Placental pericyte (primary cell): Measurements from ENCODE around the gene BNC1. TPM values are rescaled to one million over a fixed set of nuclear protein-coding genes. Genes with fewer than 3 reads are reported as not detected.

Experiments
- total RNA-seq: library from RNA; depleted of rRNA; stranded (reverse); fragments of >200 nt; gene quantifications from 2 replicates; pipeline ENCODE4 v1.2.3, GENCODE V29; 2012

Gene BNC1
- total RNA-seq: 26.5 and 54.5 TPM in 2 replicates

GRCh38 chr15:83284559-83285283 is at the start of gene BNC1:
BNC1 (minus strand) TSS chr15:83284664; CDS start chr15:83284628, 36 bp downstream.

GRCh38 chr15:83207660-83208366 is 76.7 kb downstream of the BNC1 start, which contains the start of gene HDGFL3:
HDGFL3 (minus strand) TSS chr15:83207823; CDS start chr15:83207414, 409 bp downstream.

Other genes with a start within 250 kb of the BNC1 start
- 68.1 and 109 TPM in 2 replicates for gene BTBD1, start 217.4 kb downstream of the BNC1 start, total RNA-seq
- gene TM6SF1, start 177.0 kb downstream of the BNC1 start, total RNA-seq: 2.6 and 4.4 TPM in 2 replicates
- gene HDGFL3, start 76.8 kb downstream of the BNC1 start, total RNA-seq: 32.2 and 39.2 TPM in 2 replicates
- 0.22 TPM in 1 of 2 replicates, not detected in the other for gene SH3GL3, start 162.7 kb upstream of the BNC1 start, total RNA-seq